NCI-H2227 (cell line): Measurements from ENCODE around the gene RBL1.
"Not testable (repeated sequence)": the region's sequence is repeated elsewhere in the genome, so short reads cannot be mapped to it uniquely, and the experiment has no call there.

ENCODE experiments used
- DNase-seq: peaks from one replicate; lab custom pipeline; 2025; ENCODE audit not compliant: unreplicated experiment; lab: John Stamatoyannopoulos, UW

Gene RBL1

GRCh38 chr20:37095599-37096414, at the start of gene RBL1:
Gene RBL1, minus strand, starts transcription at chr20:37095997. Its CDS starts 69 bp downstream, at chr20:37095928.
- DNase-seq, result peak; percentile 96

GRCh38 chr20:37144856-37145404, 49.1 kb upstream of the RBL1 start:
- no peak for DNase-seq

- DNase-seq, result no peak
These were observed 46.9 kb upstream of the RBL1 start for GRCh38 chr20:37142708-37143107.

GRCh38 chr20:37137547-37137946, 41.8 kb upstream of the RBL1 start:
- no peak for DNase-seq

GRCh38 chr20:37133952-37134351, 38.2 kb upstream of the RBL1 start:
- DNase-seq, result no peak

GRCh38 chr20:37131486-37131885, 35.7 kb upstream of the RBL1 start:
- DNase-seq, result no peak

- DNase-seq, result no peak
These were observed 33.0 kb upstream of the RBL1 start for GRCh38 chr20:37128803-37129202.

GRCh38 chr20:37126290-37126689, 30.5 kb upstream of the RBL1 start:
- not testable (repeated sequence) for DNase-seq

GRCh38 chr20:37123441-37123840, 27.6 kb upstream of the RBL1 start:
- no peak for DNase-seq

- no peak for DNase-seq
These were observed 24.7 kb upstream of the RBL1 start for GRCh38 chr20:37120497-37120896.

- no peak for DNase-seq
These were observed 23.7 kb upstream of the RBL1 start for GRCh38 chr20:37119356-37120036.

- no peak for DNase-seq
These were observed 18.2 kb upstream of the RBL1 start for GRCh38 chr20:37114012-37114411.

- DNase-seq, result no peak
These were observed 16.2 kb upstream of the RBL1 start for GRCh38 chr20:37111926-37112455.

- no peak for DNase-seq
These were observed 12.9 kb upstream of the RBL1 start for GRCh38 chr20:37108676-37109075.

GRCh38 chr20:37102571-37102970, 6.8 kb upstream of the RBL1 start:
- DNase-seq, result no peak

- DNase-seq, result no peak
These were observed 731 bp upstream of the RBL1 start for GRCh38 chr20:37096415-37097041.

- DNase-seq, result no peak
These were observed 644 bp downstream of the RBL1 start for GRCh38 chr20:37095108-37095598.

GRCh38 chr20:37090407-37090806, 5.4 kb downstream of the RBL1 start:
- no peak for DNase-seq

GRCh38 chr20:37081717-37082289, 14.0 kb downstream of the RBL1 start:
- no peak for DNase-seq

GRCh38 chr20:37077009-37077408, 18.8 kb downstream of the RBL1 start:
- DNase-seq, result no peak
